GM21367 (cell line): ENCODE results near the gene DENND2A.
"Not testable (repeated sequence)": the region's sequence is repeated elsewhere in the genome, so short reads cannot be mapped to it uniquely, and the experiment has no call there.

Experiments
- ATAC-seq: cut with Tn5 transposase; IDR thresholded peaks from one replicate; pipeline ENCODE4 v1.9.1; 2021; ENCODE audit not compliant: unreplicated experiment

Gene DENND2A

GRCh38 chr7:140552240-140552679, 88.4 kb downstream of the DENND2A start:
- no peak for ATAC-seq

- no peak for ATAC-seq
Measured at GRCh38 chr7:140551355-140552239, 89.0 kb downstream of the DENND2A start.

GRCh38 chr7:140546947-140547346, 93.7 kb downstream of the DENND2A start:
- ATAC-seq = no peak

GRCh38 chr7:140544388-140544826, 96.2 kb downstream of the DENND2A start:
- no peak for ATAC-seq

- no peak for ATAC-seq
Measured at GRCh38 chr7:140542228-140542603, 98.4 kb downstream of the DENND2A start.

- ATAC-seq = no peak
Measured at GRCh38 chr7:140541513-140542227, 98.9 kb downstream of the DENND2A start.

- ATAC-seq = no peak
Measured at GRCh38 chr7:140541176-140541512, 99.5 kb downstream of the DENND2A start.

- ATAC-seq = no peak
Measured at GRCh38 chr7:140540136-140540777, 100.4 kb downstream of the DENND2A start.

- ATAC-seq = no peak
Measured at GRCh38 chr7:140539461-140539860, 101.2 kb downstream of the DENND2A start.

GRCh38 chr7:140537750-140538482, 102.7 kb downstream of the DENND2A start:
- no peak for ATAC-seq

- ATAC-seq = no peak
Measured at GRCh38 chr7:140534743-140535142, 105.9 kb downstream of the DENND2A start.

- ATAC-seq = no peak
Measured at GRCh38 chr7:140533394-140533872, 107.2 kb downstream of the DENND2A start.

GRCh38 chr7:140529428-140529827, 111.2 kb downstream of the DENND2A start:
- not testable (repeated sequence) for ATAC-seq

GRCh38 chr7:140526787-140527664, 113.6 kb downstream of the DENND2A start:
- no peak for ATAC-seq

GRCh38 chr7:140526214-140526613, 114.4 kb downstream of the DENND2A start:
- ATAC-seq = no peak

- ATAC-seq = no peak
Measured at GRCh38 chr7:140525743-140526142, 114.9 kb downstream of the DENND2A start.

- ATAC-seq = no peak
Measured at GRCh38 chr7:140521421-140521820, 119.2 kb downstream of the DENND2A start.

- ATAC-seq = no peak
Measured at GRCh38 chr7:140519007-140519399, 121.6 kb downstream of the DENND2A start.

GRCh38 chr7:140518370-140519006, 122.1 kb downstream of the DENND2A start:
- no peak for ATAC-seq
